RWPE2 (cell line): ENCODE measurements around the gene OMD.

Experiments used
- ATAC-seq: fragments of 200-7000 bp; cut with Tn5 transposase; 3 replicates; pipeline ENCODE4 v1.9.1; 2021; ENCODE audit warnings: low read depth
- DNase-seq: peaks from one replicate; pipeline ENCODE4 v3.0.0-alpha.2; 2020; ENCODE audit warnings: low spot score
- H3K27ac ChIP-seq: fragments of 450-650 bp; 2 replicates; pipeline ENCODE4 v1.5.1; 2017; ENCODE audit warnings: mild to moderate bottlenecking; ENCODE audit not compliant: poor library complexity, severe bottlenecking
- H3K27me3 ChIP-seq: fragments of 250-450 bp; sonication (Bioruptor Pico); 2 replicates; pipeline ENCODE4 v1.5.1; 2021; ENCODE audit warnings: mild to moderate bottlenecking, moderate library complexity; ENCODE audit not compliant: insufficient read depth, poor library complexity, severe bottlenecking
- H3K36me3 ChIP-seq: fragments of 250-450 bp; sonication (Bioruptor Pico); 2 replicates; pipeline ENCODE4 v1.5.1; 2020; ENCODE audit warnings: low read depth, mild to moderate bottlenecking, moderate library complexity
- H3K4me1 ChIP-seq: fragments of 250-450 bp; sonication (Bioruptor Pico); 2 replicates; pipeline ENCODE4 v1.5.1; 2021; ENCODE audit warnings: mild to moderate bottlenecking, moderate library complexity; ENCODE audit not compliant: insufficient read depth, poor library complexity, severe bottlenecking
- H3K4me3 ChIP-seq: fragments of 250-450 bp; sonication (Bioruptor Pico); 2 replicates; pipeline ENCODE4 v1.5.1; 2021; ENCODE audit warnings: mild to moderate bottlenecking, moderate library complexity; ENCODE audit not compliant: severe bottlenecking
- H3K9me3 ChIP-seq: fragments of 250-450 bp; sonication (Bioruptor Pico); 2 replicates; pipeline ENCODE4 v1.5.1; 2021; ENCODE audit warnings: mild to moderate bottlenecking, moderate library complexity; ENCODE audit not compliant: severe bottlenecking
- CTCF ChIP-seq: fragments of 450-650 bp; IDR thresholded peaks from one replicate; pipeline ENCODE4 v1.5.1; 2017; ENCODE audit warnings: mild to moderate bottlenecking, moderate library complexity; ENCODE audit not compliant: poor library complexity, severe bottlenecking

The OMD gene

GRCh38 chr9:92369075-92369474, 55.2 kb downstream of the OMD start:
- Histone ChIP-seq H3K27me3 (no peaks in the 10 kb centered on the region), H3K4me3 (no peak overlapping the region), H3K36me3 (peaks cover 5% of the 10 kb centered on the region; the same call in 1 of the 2 replicates), H3K27ac (no peak overlapping the region), H3K4me1 (no peaks in the 10 kb centered on the region), H3K9me3 (peaks cover 8% of the 10 kb centered on the region)
- no peak for ATAC-seq
- no peak for TF ChIP-seq CTCF
- no peak for DNase-seq
